Measurements from ENCODE around the gene ATXN1. TPM values are rescaled to one million over a fixed set of nuclear protein-coding genes. Genes with fewer than 3 reads are reported as not detected.

The ATXN1 gene
- total and polyA plus RNA-seq, 2 of the 13 experiments (the other 11 are each of a cell fraction or from before 2014, with no cell fraction given) = 20.7 to 39.5 TPM

GRCh38 chr6:16302721-16303552 lies 458.3 kb downstream of the ATXN1 start (continued):
- TF ChIP-seq, protein P1, sequence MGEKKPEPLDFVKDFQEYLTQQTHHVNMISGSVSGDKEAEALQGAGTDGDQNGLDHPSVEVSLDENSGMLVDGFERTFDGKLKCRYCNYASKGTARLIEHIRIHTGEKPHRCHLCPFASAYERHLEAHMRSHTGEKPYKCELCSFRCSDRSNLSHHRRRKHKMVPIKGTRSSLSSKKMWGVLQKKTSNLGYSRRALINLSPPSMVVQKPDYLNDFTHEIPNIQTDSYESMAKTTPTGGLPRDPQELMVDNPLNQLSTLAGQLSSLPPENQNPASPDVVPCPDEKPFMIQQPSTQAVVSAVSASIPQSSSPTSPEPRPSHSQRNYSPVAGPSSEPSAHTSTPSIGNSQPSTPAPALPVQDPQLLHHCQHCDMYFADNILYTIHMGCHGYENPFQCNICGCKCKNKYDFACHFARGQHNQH (CRISPR knock-in tag; IDR thresholded peaks at IDR 0.05) = 0 out of 2 replicates have a peak, but pooled peaks have one; percentile 27
- no peak for TF ChIP-seq TEAD3 (CRISPR knock-in tag; optimal IDR thresholded peaks at IDR 0.05; ENCODE audit: borderline replicate concordance)
- TF ChIP-seq SIX1 (CRISPR knock-in tag; IDR thresholded peaks at IDR 0.05; ENCODE audit: borderline replicate concordance) = no peak
- no peak for TF ChIP-seq NCOA1 (CRISPR knock-in tag; IDR thresholded peaks at IDR 0.05)
- no peak for TF ChIP-seq ZNF282 (IDR thresholded peaks at IDR 0.05; ENCODE audit: partially characterized antibody)
- TF ChIP-seq, protein P2, sequence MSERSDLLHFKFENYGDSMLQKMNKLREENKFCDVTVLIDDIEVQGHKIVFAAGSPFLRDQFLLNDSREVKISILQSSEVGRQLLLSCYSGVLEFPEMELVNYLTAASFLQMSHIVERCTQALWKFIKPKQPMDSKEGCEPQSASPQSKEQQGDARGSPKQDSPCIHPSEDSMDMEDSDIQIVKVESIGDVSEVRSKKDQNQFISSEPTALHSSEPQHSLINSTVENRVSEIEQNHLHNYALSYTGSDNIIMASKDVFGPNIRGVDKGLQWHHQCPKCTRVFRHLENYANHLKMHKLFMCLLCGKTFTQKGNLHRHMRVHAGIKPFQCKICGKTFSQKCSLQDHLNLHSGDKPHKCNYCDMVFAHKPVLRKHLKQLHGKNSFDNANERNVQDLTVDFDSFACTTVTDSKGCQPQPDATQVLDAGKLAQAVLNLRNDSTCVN (CRISPR knock-in tag; IDR thresholded peaks at IDR 0.05; ENCODE audit: borderline replicate concordance) = no peak
- no peak for TF ChIP-seq HMG20A (CRISPR knock-in tag; IDR thresholded peaks at IDR 0.05; ENCODE audit: borderline replicate concordance)
- TF ChIP-seq FOXP1 (IDR thresholded peaks at IDR 0.05) = no peak
- TF ChIP-seq FOXP1 (CRISPR knock-in tag; IDR thresholded peaks at IDR 0.05) = peak; percentile 29; the same call in 1 of the 2 replicates
- 0 out of 4 replicates have a peak, but pooled peaks of 1 of the 2 experiments have one; percentile 26 for TF ChIP-seq EP300 (IDR thresholded peaks at IDR 0.05; ENCODE audit: low read depth in 2 of 2, low read length in 2 of 2)
- TF ChIP-seq EP300 (CRISPR knock-in tag; IDR thresholded peaks at IDR 0.05; ENCODE audit: borderline replicate concordance) = no peak
- TF ChIP-seq IRX3 (CRISPR knock-in tag; IDR thresholded peaks at IDR 0.05; ENCODE audit: borderline replicate concordance, low read depth) = no peak
- no peak for TF ChIP-seq EED (CRISPR knock-in tag; IDR thresholded peaks at IDR 0.05)
- no peak for TF ChIP-seq ARHGAP35 (CRISPR knock-in tag; IDR thresholded peaks at IDR 0.05; ENCODE audit: borderline replicate concordance)
- TF ChIP-seq, protein P3, sequence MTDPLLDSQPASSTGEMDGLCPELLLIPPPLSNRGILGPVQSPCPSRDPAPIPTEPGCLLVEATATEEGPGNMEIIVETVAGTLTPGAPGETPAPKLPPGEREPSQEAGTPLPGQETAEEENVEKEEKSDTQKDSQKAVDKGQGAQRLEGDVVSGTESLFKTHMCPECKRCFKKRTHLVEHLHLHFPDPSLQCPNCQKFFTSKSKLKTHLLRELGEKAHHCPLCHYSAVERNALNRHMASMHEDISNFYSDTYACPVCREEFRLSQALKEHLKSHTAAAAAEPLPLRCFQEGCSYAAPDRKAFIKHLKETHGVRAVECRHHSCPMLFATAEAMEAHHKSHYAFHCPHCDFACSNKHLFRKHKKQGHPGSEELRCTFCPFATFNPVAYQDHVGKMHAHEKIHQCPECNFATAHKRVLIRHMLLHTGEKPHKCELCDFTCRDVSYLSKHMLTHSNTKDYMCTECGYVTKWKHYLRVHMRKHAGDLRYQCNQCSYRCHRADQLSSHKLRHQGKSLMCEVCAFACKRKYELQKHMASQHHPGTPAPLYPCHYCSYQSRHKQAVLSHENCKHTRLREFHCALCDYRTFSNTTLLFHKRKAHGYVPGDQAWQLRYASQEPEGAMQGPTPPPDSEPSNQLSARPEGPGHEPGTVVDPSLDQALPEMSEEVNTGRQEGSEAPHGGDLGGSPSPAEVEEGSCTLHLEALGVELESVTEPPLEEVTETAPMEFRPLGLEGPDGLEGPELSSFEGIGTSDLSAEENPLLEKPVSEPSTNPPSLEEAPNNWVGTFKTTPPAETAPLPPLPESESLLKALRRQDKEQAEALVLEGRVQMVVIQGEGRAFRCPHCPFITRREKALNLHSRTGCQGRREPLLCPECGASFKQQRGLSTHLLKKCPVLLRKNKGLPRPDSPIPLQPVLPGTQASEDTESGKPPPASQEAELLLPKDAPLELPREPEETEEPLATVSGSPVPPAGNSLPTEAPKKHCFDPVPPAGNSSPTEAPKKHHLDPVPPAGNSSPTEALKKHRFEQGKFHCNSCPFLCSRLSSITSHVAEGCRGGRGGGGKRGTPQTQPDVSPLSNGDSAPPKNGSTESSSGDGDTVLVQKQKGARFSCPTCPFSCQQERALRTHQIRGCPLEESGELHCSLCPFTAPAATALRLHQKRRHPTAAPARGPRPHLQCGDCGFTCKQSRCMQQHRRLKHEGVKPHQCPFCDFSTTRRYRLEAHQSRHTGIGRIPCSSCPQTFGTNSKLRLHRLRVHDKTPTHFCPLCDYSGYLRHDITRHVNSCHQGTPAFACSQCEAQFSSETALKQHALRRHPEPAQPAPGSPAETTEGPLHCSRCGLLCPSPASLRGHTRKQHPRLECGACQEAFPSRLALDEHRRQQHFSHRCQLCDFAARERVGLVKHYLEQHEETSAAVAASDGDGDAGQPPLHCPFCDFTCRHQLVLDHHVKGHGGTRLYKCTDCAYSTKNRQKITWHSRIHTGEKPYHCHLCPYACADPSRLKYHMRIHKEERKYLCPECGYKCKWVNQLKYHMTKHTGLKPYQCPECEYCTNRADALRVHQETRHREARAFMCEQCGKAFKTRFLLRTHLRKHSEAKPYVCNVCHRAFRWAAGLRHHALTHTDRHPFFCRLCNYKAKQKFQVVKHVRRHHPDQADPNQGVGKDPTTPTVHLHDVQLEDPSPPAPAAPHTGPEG (CRISPR knock-in tag; IDR thresholded peaks at IDR 0.05) = no peak
- TF ChIP-seq HNRNPH1 (optimal IDR thresholded peaks at IDR 0.05; ENCODE audit: low read depth, low read length) = no peak
- TF ChIP-seq ZNF687 (CRISPR knock-in tag; IDR thresholded peaks at IDR 0.05) = peak; percentile 74
